Right forelimb (tissue), 1 donor: ENCODE measurements around the gene PRDM16.
"Not testable (repeated sequence)": the region's sequence is repeated elsewhere in the genome, so short reads cannot be mapped to it uniquely, and the experiment has no call there.

Experiments used
- DNase-seq: peaks from one replicate; pipeline ENCODE4 v3.0.0-alpha.2; 2018

Gene PRDM16

DNA sequence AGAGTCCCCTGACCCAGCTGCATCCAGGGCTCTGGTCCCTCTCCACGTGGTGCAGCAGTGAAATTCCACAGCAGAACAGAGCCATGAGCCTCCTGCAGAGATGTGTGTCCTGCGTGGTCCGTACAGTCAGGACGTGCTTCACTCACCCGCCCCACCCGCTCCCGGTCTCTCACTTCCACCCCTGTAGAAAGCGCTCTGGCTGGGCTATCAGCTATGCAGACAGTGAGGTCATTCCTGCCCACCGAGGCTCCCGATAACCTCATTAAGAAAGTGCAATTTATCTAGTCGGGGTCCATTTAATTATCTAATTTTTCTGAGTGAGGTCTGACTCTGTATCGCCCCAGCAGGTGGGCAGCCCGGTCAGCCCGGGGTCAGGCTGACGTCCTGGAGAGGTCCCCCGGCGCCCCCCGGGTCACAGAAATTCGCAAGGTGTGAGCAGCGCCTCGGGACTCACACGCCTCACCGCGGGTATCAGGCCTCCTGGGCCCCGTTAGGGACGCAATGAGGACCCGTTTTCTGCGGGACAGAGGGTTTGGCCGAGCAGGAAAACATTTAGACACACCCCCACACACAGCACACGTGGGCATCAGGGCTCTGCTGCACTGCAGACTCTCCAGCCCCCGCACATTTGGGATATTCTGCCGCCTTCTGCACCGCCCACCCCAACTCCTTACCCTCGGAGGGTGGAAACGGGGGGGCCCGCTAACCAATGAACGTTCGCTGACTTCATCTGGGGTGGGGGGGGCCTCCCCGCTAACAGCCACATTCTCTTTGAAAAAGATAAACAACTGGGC, 76.7 kb downstream of the PRDM16 start:
- no peak for DNase-seq

DNA sequence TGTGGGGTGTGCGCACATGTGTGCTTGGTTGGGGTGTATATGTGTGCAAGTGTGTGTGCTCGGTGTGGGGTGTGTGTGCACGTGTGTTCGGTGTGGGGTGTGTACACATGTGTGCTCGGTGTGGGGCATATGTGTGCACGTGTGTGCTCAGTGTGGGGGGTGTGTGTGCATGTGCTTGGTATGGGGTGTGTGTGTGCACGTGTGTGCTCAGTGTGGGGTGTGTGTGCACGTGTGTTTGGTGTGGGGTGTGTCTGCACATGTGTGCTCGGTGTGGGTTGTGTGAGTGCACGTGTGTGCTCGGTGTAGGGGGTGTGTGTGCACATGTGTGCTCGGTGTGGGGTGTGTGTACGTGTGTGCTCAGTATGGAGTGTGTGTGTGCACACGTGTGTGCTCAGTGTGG, 77.5 kb downstream of the PRDM16 start:
- no peak for DNase-seq

DNA sequence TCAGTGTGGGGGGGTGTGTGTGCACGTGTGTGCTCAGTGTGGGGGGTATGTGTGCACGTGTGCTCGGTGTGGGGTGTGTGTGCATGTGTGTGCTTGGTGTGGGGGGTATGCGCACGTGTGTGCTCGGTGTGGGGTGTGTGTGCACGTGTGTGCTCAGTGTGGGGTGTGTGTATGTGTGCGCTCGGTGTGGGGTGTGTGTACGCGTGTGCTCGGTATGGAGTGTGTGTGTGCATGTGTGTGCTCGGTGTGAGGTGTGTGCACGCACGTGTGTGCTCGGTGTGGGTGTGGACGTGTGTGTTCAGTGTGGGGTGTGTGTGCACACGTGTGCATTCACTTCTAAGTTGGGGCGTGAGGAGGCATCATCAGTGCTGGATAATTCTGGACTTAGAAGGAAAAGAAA, 77.9 kb downstream of the PRDM16 start:
- no peak for DNase-seq

DNA sequence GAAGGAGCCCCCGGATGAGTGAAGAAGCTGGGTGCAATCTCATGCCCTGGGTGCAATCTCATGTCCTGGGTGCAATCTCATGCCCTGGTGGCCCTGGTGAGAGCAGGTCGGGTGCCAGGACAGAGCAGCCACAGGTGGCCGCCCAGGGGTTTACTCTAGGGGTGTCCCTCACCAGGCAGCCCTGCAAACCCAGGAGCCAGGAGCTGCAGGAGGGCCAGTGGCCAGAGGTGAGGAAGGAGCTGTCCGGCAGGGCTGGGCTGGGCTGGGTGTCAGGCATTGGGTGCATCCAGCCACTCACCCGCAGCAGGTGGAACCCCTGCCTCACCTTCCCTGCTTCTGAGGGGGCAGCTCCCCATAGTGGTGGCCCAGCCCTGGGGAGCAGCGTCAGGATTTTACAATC, 79.2 kb downstream of the PRDM16 start:
- no peak for DNase-seq

DNA sequence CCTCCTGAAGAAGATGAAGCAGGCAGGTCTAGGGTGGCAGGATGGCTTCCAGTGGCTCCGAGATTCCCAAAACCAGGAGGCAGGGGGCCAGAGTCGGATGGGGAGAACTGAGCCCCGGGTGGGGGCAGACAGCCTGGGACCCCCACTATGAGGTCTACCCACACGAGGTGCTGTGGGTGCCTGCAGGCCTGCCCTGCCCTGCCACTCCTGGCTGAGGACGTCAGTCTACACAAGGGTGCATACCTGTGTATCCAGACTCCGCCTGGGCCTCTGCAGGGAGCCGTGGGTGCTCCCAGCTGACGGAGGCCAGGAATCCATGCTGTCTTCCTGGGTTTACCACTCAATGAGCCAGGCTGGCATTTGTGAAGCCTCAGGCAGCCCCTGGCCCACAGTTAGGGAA, 80.3 kb downstream of the PRDM16 start:
- DNase-seq = no peak

DNA sequence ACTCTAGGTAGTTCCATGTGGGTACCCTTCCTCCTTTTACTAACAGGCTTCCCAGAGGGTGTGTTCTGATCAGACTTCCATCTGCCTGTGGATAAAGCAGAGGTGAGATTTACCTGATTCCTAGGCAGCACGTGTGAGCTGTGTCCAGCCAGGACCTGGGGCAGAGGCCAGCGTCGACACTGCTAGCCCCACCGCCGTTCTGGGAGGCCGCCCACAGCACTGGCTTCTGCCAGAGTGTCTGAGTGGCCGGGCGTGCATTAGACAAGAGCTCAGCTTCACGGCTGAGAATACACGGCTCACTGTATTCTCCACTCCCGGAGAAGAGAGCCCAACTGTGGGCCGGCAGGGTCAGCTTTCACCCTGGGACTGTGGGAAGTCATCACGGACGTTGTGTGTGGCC, 82.5 kb downstream of the PRDM16 start:
- DNase-seq = no peak

DNA sequence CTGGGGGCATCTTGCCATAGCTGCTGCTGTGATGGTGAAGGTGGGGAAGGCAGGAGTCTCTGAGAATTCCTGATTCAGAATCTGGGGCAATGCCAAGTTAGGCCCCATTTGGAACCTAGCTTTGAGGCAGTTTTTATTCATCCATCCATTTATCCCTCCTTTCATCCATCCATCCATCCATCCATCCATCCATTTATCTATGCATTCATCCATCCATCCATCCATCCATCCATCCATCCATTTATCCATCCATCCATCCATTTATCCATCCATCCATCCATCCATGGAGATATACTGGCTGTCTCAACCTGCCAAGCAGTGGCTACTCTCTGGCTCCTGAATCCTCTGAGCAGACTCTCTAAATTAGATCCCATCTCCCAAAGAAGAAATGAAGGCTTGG, 83.1 kb downstream of the PRDM16 start:
- DNase-seq = no peak

DNA sequence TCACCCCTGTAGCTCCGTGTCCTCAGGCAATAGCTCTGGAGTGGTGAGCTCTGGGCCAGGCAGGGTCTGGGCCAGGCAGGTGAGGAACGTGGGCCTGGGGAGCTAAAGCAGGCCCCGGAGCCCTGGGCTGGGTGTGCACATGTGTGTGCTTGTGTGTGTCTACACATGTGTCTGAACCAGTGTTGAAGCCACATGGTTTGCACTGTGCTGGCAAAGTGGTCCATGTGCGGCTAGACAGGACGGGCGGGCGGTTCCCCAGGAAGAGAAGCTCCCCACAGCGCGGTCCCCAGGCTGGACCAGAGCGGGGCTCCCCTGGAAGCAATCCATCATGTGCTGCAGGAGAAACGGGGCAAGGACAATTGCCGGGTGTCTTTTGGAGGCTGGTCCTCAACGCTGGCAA, 84.2 kb downstream of the PRDM16 start:
- no peak for DNase-seq

DNA sequence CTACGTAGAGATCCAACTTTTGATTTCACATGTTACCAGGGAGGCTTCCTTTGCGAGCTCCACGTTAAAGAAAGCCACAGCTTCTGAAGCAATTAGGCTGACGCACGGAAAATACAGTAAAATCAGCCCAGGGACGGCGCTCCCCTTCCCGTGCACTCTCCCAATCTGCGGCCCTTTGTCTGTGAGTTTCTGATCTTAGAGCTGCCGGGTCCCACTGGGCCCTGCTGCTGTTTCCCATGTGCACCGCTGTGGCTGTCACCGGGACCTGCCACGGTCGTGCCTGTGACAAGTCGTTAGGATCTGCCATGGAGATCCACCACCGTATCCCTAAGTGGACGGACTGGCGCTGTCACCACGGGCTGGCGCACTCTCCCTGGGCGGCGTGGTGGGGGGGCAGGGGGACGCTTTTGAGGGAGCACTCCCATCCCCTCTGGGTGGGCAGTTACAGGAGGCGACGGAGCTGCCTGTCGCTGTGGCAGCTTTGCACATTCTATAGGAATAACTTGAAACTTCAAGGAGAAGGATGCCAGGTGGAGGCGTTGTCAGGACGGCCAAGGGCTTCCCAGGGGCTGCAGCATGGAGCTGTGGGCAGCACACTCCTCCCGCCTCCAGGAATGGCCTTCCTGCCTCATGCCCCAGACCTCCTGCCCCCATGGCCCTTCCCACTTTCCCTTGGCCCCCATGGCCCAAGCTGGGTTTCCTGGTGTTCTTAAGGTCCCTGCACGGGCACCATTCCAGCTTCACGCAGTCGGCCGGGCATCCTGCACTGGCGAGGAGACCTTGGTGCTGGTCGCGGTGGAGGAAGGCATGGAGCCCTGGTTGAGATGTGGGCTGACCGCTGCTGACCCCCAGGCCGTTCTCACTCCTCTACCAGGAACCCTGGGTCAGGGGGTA, 85.1 kb downstream of the PRDM16 start:
- DNase-seq = no peak

DNA sequence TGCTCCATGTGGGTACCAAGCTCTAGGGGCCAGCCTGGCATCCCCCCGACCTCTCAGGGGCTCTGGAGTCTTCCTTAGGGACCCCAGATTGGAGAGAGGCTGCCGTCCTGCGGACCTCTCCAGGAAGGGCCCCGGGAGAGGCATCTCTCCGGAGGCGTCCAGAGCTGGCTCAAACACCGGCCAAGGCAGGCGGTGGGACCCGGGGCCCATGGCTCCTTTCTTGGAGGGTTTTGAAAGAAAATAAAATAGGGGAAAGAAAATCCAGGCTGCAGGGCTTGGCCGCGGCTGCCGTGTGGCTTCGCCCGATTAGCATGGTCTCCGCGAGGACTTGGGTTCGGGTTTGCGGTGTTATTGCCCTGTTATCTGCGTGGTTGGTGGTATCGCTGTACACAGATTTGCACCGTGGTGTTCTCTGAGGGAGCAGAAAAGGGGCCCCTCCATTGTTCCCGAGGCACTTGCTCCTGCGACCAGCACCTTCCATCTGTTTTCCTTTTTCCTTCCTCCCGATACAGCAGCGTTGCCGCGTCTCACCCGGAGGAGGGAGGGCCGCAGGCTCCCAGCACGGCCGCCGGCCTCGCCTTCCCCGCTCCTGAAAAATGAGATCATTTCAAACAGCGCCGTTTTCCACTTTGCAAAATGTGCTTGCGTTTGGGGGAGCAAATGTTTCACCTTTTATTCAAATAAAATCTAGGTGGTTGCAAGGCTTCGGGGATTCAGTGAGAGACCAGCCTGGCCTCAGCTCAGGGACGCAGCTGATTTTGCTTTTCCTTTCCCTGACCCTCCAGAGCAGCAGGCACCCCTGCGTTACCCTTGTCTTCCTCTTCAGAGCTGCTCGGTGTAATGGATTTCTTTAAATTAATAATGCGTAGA, 86.3 kb downstream of the PRDM16 start:
- no peak for DNase-seq

DNA sequence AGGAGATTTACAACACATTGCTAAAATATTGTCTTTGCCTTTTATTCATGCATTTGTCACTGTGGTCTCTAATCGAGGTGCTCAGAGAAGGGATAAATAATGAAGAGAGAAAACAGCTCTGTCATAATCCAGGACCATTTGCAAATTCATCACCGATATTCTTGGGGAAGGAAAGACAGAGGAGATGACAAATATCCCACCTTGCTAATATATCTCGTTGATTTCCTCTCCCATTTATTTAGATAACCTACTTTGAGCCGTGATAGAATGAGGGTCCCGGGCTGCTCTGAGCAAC, 86.9 kb downstream of the PRDM16 start:
- no peak for DNase-seq

DNA sequence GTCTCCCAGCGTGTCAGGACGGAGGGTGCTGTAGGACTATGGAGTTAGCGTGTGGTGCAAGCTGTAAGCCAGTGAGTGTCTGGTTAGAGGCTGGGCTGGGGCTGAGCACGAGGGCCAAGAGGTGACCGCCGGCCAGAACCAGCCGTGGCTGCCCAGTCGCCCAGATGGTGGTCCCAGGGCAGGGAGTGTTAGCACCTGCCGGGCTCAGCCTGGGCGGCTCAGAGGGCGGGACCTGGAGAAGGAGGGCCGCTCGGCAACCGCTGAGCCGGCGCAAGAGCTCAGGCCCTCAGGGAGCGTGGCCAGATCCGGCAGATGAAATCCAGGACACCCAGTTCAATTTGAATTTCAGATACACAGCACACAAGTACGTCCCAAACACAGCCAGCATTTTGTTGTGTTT, 87.9 kb downstream of the PRDM16 start:
- no peak for DNase-seq

DNA sequence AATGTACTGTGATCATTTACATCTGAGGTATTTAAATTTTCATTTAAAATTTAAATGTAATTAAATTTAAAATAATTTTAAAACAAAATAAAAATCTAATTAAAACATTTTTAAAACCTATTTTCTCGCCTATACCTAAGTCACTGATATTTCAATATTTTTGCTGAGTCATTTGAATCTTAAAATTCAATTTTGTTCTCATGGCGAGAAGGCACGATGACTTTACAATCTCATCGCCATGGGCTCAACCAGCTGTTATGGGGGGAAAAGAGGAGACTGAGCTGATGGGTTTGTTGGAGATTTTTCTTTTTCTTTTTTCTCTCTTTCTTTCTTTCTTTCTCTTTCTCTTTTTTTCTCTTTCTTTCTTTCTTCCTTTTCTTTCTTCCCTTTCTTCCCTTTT, 89.3 kb downstream of the PRDM16 start:
- no peak for DNase-seq

DNA sequence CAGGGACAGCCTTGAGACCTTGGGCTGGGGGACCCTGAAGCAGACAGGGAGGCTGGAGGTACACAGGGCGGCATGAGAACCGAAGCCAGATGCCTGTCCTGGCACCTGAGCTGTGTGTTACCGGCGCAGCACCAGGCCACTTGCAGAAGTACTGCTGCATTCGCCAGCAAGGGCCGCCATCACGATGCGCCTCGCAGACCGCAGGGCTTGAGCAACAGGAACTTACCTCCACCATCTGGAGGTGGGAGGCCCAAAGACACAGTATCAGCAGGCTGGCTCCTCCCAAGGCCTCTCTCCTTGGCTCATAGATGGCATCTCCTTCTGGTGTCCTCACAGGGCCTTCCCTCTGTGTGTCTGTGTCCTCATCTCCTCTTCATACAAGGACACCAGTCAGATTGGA, 90.1 kb downstream of the PRDM16 start:
- no peak for DNase-seq

DNA sequence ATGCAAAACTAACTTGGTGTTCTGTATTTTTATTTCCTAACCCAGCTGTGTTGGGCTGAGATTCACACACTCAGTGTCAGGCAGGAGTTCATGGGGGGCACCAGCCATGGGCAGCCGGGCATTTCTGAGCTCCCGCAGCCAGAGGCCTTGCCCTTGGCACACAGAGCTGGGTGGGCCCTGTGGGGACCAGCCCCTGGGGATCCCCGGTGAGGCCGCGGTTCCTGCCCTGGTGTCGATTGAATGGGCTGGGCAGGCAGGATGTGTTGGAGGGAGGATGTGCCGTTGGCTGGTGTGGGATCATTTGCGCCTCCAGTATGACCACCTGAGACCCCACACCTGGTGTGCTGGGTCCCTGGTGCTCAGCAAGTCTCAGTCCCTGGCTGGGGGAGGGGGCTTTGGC, 91.0 kb downstream of the PRDM16 start:
- no peak for DNase-seq

DNA sequence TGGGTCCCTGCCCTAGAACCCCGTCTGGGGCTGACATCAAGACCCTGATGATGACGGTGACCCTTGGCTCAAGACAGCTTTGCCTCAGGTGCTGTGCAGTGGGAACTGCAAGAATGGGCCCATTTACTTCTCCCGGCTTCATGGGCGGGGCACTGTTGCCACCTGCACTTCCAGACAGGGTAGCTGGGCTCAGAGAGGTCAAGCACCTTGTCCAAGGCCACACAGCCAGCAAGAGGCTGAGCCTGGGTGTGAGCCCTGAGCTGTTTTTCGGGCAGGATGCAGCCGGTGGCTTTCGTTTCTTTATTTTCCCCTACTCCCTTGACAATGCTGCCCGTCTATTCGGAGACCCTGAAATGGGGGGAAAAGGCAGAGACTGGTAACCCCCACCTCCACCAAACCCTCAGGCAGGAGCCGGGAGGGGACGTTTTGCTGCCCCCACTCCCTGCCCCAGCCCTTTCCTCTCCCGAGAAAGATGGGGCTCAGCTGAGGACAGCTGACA, 91.7 kb downstream of the PRDM16 start:
- no peak for DNase-seq

DNA sequence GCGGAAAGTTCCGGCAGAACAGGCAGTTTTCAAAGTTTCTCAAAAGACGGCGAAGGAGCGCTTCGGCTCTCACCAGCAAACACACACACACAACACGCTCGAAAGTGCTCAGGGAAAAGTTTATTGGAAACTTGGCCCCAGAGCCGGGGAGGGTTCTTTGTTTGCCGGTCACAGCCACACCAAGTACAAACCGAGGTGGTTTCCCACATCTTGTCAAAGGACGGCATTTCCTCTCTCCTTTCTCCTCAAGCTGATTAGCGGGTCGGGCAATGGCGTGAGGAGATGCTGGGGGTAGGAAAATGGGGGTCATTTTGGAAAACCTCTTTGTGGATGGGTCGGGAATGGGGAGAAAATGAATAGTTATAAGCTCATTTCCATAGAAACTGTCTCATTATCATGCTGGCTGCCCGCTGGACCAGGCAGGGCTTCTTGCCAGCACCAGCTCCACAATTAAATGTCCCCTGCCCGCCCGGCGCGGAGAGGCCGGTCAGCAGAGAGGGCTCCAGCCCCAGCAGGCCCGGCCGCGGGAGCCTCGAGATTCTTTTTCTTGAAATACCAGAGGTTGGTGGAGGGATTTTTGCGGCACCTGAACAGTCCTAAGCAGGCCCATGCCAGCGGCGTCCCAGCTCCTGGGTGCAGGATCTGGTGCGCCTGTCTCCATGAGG, 92.3 kb downstream of the PRDM16 start:
- no peak for DNase-seq

DNA sequence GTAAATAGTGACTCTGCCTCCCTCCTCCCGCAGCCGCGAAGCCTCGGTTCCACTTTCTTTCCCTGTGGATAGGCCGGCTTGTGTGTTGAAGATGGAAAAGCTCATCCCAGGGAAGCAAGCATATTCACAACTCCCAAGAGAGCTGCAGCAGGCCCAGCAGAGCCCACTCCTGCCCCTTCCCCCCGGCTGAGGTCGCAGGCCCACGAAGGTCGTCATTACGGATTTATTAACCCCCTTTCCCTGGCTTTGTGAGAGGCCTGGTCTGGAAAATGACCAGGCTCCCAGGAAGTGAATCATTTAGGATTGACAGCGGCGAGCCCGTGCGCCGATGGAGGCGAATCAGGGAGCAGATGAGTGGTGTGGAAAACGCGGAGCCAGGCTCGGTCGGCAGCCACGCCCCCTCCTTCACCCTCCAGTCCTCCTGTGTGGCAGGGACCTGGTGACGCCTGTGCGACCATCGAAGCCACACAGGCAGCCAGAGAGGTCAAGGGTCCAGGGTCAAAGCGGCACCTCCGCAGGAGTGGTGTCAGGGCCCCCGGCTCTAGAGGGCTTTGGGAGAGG, 93.4 kb downstream of the PRDM16 start:
- DNase-seq = no peak

DNA sequence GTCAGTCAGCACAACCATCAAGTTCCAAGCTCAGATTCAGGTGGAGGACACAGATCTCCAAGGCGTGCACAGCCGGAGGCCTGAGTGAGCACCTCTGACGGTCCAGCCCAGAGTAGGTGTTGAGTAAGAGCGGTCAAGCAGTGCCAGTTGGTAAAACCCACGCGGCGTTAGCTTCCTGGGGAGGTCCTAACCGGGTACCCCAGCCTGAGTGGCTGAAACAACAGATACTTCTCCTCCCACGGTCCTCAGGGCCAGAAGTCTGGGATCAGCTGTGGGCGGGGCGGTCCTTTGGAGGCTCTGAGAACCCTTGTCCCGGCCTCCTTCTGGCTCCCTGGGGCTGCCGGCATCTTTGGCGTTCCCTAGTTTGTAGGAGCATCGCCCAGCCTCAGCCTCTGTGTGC, 94.4 kb downstream of the PRDM16 start:
- no peak for DNase-seq

DNA sequence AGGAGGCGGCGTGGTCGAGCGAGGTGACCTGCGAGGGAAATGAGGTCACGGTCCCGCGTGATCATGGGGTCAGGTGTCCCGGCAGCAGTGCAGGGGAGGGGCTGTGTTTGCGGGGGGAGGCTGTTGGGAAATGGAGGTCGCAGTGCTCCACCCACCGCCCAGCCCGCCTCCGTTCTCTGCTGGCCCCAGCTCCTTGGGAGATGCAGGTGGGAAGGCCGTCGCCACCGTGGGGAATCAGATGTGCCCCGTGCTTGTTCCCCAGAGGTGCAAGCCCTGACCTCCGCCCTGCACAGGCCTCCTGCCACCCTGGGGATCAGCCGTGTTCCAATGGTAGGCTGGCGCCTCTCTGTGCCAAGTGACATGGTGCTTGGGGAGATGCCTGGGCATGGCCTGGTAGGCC, 95.7 kb downstream of the PRDM16 start:
- no peak for DNase-seq

DNA sequence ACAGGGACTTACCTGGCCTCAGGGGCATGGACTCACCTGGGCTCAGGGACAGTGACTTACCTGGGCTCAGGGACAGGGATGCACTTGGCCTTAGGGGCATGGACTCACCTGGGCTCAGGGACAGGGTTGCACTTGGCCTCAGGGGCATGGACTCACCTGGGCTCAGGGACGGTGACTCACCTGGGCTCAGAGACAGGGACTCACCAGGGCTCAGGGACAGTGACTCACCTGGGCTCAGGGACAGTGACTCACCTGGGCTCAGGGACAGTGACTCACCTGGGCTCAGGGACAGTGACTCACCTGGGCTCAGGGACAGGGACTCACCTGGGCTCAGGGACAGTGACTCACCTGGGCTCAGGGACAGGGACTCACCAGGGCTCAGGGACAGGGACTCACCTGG, 96.2 kb downstream of the PRDM16 start:
- DNase-seq = not testable (repeated sequence)

DNA sequence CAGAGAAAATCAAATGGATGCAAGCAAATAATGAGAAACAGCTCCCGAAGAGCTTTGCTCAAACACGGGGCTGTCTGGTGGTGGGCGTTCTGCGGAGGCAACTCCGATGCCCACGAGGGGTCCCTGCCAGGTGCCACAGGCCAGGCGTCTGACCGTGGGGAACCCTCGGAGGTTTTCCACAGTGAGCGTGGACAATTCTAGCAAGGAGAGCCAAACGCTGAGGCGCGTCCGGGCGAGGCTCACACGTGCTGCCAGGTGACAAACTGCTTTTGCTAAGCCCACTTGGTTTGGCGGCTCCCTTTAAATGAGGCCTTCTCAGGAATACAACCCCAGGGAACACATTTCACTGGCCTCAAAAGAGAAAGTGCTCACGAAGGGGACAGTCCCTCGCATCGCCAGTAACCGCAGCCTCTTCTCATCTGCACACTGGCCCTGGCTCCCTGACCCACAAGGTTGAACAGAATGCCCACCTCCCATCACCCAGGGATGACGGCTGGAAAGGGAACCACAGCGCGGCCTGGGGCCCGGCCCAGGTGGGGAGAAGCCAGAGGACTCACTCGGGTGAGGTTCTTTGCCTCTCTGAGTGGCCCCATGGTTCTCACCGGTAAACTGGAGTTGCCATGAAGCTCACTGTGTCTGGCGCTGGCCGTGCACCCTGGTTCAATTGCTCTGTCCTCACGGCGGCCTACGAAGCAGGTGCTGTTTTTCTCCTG, 97.4 kb downstream of the PRDM16 start:
- DNase-seq = no peak
